Cardiac fibroblast (primary cell): ENCODE results near the gene SCGB1D1.

Source experiments
- DNase-seq, 2 donors: peaks; one replicate each; pipeline versions ENCODE4 v3.0.0 to v3.0.0-alpha.2; 2010; ENCODE audit warnings: low read depth in 2 of 2
- H3K4me3 ChIP-seq, 2 donors: replicated peaks in 1 of 2; 1 replicate in 1 of 2; 2 replicates in 1 of 2; pipeline ENCODE4 v1.5.1; 2011; ENCODE audit warnings: low read depth in 2 of 2, low read length in 2 of 2, mild to moderate bottlenecking in 2 of 2, moderate library complexity in 1 of 2
- TF ChIP-seq, protein P1 (sequence below): IDR thresholded peaks from one replicate; pipeline ENCODE4 v1.5.1; 2011; ENCODE audit warnings: low read depth, mild to moderate bottlenecking, low read length, inconsistent platforms

SCGB1D1 gene

DNA sequence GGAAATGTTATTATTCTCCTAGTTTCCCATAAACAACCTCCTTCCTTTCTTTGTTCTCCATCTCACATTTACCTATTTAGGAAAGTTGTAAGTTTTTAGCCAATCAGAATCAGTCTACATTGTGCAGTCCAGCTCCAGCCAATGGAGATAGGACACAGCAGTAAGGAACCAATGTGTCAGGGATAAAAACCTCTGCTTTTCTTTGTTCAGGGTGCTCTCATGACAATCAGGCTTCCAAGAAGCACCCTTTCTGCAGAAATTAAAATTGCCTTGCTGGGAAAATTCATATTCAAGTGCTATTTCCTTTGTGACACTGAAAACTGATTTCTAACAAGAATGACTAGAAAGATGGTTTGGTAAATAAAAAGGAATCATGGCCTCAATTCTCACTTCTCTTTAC lies 33.1 kb downstream of the SCGB1D1 start:
- H3K4me3 ChIP-seq, result no peak overlapping the region

GRCh38 chr11:62233730-62234129 lies 43.7 kb downstream of the SCGB1D1 start:
- peak in 1 of 2 donors; percentile 14 for DNase-seq
- TF ChIP-seq, protein P1, sequence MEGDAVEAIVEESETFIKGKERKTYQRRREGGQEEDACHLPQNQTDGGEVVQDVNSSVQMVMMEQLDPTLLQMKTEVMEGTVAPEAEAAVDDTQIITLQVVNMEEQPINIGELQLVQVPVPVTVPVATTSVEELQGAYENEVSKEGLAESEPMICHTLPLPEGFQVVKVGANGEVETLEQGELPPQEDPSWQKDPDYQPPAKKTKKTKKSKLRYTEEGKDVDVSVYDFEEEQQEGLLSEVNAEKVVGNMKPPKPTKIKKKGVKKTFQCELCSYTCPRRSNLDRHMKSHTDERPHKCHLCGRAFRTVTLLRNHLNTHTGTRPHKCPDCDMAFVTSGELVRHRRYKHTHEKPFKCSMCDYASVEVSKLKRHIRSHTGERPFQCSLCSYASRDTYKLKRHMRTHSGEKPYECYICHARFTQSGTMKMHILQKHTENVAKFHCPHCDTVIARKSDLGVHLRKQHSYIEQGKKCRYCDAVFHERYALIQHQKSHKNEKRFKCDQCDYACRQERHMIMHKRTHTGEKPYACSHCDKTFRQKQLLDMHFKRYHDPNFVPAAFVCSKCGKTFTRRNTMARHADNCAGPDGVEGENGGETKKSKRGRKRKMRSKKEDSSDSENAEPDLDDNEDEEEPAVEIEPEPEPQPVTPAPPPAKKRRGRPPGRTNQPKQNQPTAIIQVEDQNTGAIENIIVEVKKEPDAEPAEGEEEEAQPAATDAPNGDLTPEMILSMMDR, result peak; percentile 8
- no peak overlapping the region for H3K4me3 ChIP-seq

More for the DNA sequence above, 33.1 kb downstream of the SCGB1D1 start:
- peak in 1 of 2 donors; percentile 53 for DNase-seq
- TF ChIP-seq, protein P1, result no peak

DNA sequence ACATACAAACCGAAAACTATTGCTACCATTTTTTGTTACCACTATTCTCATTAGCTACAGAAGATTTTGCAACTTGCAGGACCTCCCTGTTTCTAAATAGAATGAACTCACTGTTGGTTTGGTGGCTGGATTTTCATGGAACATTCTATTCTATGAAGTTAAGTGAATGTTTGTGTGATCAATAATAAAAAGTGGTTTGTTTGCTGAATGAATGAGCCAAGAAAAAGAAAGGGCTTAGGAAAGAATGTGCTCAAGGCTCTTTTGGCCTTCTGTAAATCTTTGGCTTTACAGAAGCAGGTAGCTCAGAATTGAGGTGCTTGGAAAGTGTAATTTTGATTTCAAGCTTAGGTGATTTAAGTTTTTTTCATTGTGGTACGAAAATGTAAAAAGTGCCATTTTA lies 46.2 kb downstream of the SCGB1D1 start:
- no peak overlapping the region for H3K4me3 ChIP-seq
- no peak for DNase-seq
- TF ChIP-seq, protein P1, result no peak

DNA sequence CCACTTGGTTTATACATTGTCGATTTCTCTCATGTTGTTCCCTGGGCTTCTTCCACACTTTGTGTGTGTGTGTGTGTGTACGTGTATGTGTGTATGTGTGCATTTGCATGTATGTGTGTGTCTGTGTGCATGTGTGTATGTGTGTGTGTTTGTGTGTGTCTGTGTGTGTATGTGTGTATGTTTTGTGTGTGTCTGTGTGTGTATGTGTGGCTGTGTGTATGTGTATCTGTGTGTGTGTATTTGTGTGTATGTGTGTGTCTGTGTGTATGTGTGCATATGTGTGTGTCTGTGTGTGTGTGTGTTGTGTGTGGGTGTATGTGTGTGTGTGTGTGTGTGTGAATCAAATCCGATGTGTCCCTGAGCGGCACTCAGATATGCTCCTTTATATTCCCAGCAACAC lies 47.5 kb downstream of the SCGB1D1 start:
- DNase-seq, result no peak
- TF ChIP-seq, protein P1, result no peak
- no peak overlapping the region for H3K4me3 ChIP-seq

GRCh38 chr11:62238151-62238550 lies 48.1 kb downstream of the SCGB1D1 start:
- TF ChIP-seq, protein P1, result no peak
- H3K4me3 ChIP-seq, result no peak overlapping the region
- DNase-seq, result no peak

DNA sequence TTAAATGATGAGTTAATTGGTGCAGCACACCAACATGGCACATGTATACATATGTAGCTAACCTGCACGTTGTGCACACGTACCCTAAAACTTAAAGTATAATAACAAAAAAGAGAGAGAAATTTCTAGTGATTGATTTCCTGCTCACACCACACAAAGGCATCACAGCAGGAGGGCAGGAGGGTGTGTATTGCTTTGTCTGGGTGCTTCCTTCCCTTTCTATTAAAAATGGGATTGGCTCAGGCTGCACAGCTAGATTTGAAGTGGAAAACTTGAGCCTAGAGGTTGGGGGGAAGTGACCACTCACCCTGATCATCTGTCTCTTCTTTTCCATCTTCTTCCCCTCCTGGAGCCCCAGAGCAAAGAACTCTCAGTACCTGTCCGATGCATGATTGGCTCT lies 51.1 kb downstream of the SCGB1D1 start:
- no peak overlapping the region for H3K4me3 ChIP-seq
- TF ChIP-seq, protein P1, result no peak
- no peak for DNase-seq

- TF ChIP-seq, protein P1, result no peak
- no peak within 1 kb of the TSS for H3K4me3 ChIP-seq
- no peak for DNase-seq
These were observed 52.0 kb downstream of the SCGB1D1 start, which contains the start of gene SCGB1D2 for GRCh38 chr11:62242021-62242420. Gene SCGB1D2, plus strand, starts transcription at chr11:62242239. Its CDS starts 69 bp downstream, at chr11:62242308.
